H1 (cell line): ENCODE results near the gene ANKEF1. TPM values are rescaled to one million over a fixed set of nuclear protein-coding genes. Genes with fewer than 3 reads are reported as not detected.

Source experiments
- polyA plus RNA-seq, 7 experiments: library from polyadenylated mRNA; depleted of rRNA in 3 of 7; stranded (reverse) in 5 of 7; unstranded in 2 of 7; fragments of >200 nt in 5 of 7; fragments of 200-250 nt in 2 of 7; gene quantifications; 1 replicate in 5 of 7; 2 replicates in 1 of 7; 4 replicates in 1 of 7; pipeline versions ENCODE4 v1.2.1 to v1.2.3, GENCODE V29; 2011 to 2013; ENCODE audit warnings: missing spikeins in 2 of 7, mixed read lengths in 2 of 7
- small RNA-seq: library from polyadenylated mRNA; stranded (forward); fragments of <200 nt; extraction: miRNeasy Mini kit (QIAGEN cat#:217004); gene quantifications from one replicate; pipeline ENCODE3, GENCODE V24; 2013; ENCODE audit not compliant: insufficient read depth
- total RNA-seq: library from RNA; stranded (reverse); fragmentation: NEBNext Ultra II Directional; extraction: Animal tissue kit (Norgen Biotek cat#: 25700); gene quantifications from 2 replicates; pipeline ENCODE4 v1.2.1, GENCODE V29; 2021

ANKEF1 gene
- total and polyA plus RNA-seq, 2 of the 8 experiments (the other 6 are each of a cell fraction or from before 2014, with no cell fraction given): 2.8 to 10.0 TPM

Small RNA genes lying within 50 kb of the gene (small RNA-seq; reads per million reads assigned to genes)
- gene RF00017: not detected

Other genes starting within 250 kb of the ANKEF1 start
- 0.44 and 0.80 TPM in 2 replicates for gene PAK5, start 195.9 kb upstream of the ANKEF1 start, total RNA-seq
- gene PAK5, start 195.9 kb upstream of the ANKEF1 start, polyA plus RNA-seq (2011; rRNA removed): 0.49 and 0.54 TPM in 2 replicates
- gene SNAP25, start 183.8 kb downstream of the ANKEF1 start, total RNA-seq: 0.52 and 0.69 TPM in 2 replicates
- gene SNAP25, start 183.8 kb downstream of the ANKEF1 start, polyA plus RNA-seq (2011; rRNA removed): 0.30 and 0.51 TPM in 2 replicates